Memory B cell (primary cell): ENCODE data around the gene MRPL54.
"Not testable (repeated sequence)": the region's sequence is repeated elsewhere in the genome, so short reads cannot be mapped to it uniquely, and the experiment has no call there.

Source experiments
- ATAC-seq: fragments of 150-1000 bp; cut with Tn5 transposase; 2 replicates; pipeline ENCODE4 v1.10.0; 2021; ENCODE audit warnings: low read depth, mild to moderate bottlenecking, moderate library complexity
- DNase-seq, 2 donors: peaks; one replicate each; pipeline ENCODE4 v3.0.0; 2022; ENCODE audit warnings: low spot score in 2 of 2
- H3K27ac Mint-ChIP-seq: one replicate; pipeline ENCODE4 v1.8.0; 2022; ENCODE audit warnings: mild to moderate bottlenecking, moderate library complexity, mixed read lengths
- H3K27me3 Mint-ChIP-seq: one replicate; pipeline ENCODE4 v1.8.0; 2022; ENCODE audit warnings: mixed read lengths
- H3K36me3 Mint-ChIP-seq: one replicate; pipeline ENCODE4 v1.8.0; 2022; ENCODE audit warnings: mild to moderate bottlenecking, mixed read lengths
- H3K4me1 Mint-ChIP-seq: one replicate; pipeline ENCODE4 v1.8.0; 2022; ENCODE audit warnings: mixed read lengths
- H3K4me3 Mint-ChIP-seq: one replicate; pipeline ENCODE4 v1.8.0; 2022; ENCODE audit warnings: mild to moderate bottlenecking, moderate library complexity, mixed read lengths
- H3K9me3 Mint-ChIP-seq: one replicate; pipeline ENCODE4 v1.8.0; 2022; ENCODE audit warnings: mixed read lengths

The MRPL54 gene

DNA sequence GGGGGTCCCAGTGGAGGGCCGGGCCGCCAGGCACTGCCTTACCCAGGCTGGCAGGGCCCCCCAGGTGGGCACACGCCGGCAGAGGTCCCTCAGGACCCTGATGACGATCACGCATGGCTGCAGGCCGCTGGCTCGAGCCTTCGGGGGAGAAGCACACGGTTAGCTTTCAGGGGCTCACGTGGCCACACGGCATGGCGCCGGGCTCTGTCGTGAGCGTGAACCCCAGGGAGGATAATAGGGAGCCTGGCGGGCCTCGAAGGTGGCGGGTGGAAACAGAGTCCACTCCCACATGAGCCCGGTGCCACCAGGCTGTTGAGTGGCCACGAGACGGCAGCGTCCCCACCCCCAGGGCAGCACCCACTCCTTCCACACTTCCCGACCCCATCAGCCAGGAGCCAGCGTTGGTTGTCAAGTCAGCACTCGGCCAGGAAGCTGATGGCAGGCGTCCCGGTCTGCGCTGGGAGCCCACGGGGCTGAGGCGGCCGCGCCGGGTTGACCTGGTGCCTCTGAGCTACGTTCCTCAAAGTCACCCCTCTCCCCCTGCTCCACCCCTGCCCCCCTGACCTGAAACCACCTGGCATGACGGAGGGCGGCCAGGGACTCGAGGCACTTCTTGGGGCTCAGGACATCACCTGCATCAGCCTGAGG is 48.4 kb downstream of the MRPL54 start:
- Mint-ChIP-seq H3K4me1 (peaks cover 25% of the 10 kb centered on the region), H3K27me3 (peaks cover 5% of the 10 kb centered on the region), H3K27ac (peak overlapping the region; percentile 68), H3K4me3 (peak overlapping the region; percentile 29), H3K36me3 (peaks cover 2% of the 10 kb centered on the region), H3K9me3 (no peaks in the 10 kb centered on the region)
- ATAC-seq, result peak; percentile 54
- DNase-seq, result peak in 1 of 2 donors; percentile 39

- DNase-seq (no peak), ATAC-seq (no peak)
- Mint-ChIP-seq H3K9me3 (no peaks in the 10 kb centered on the region), H3K27me3 (peaks cover 5% of the 10 kb centered on the region), H3K36me3 (peaks cover 2% of the 10 kb centered on the region), H3K4me1 (peaks cover 18% of the 10 kb centered on the region), H3K27ac (no peak overlapping the region), H3K4me3 (no peak overlapping the region)
Observed at GRCh38 chr19:3813473-3814392, 51.3 kb downstream of the MRPL54 start.

DNA sequence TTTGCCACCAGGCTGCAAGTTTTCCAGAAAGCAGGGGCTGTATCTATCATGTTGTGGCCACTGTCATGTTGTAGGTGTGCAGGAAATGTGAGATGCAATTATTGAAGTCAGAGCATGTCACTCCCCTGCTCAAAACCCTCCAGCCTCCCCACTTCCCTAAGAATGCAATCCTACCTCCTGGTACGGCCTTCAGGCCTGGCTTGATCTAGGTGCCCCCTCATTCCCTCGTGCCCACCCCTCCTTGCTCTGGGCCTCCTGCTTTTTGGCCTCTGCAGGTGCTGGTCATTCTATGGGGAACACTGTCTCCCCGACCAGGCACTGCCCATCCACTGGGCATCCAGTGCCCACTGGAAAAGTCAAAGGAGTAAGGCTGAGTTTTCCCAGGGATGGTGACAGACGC is 52.2 kb downstream of the MRPL54 start:
- DNase-seq (no peak), ATAC-seq (no peak)
- peaks cover 2% of the 10 kb centered on the region for H3K36me3 Mint-ChIP-seq
- H3K9me3 Mint-ChIP-seq, result no peaks in the 10 kb centered on the region
- H3K4me3 Mint-ChIP-seq, result peak overlapping the region; percentile 5
- peaks cover 18% of the 10 kb centered on the region for H3K4me1 Mint-ChIP-seq
- H3K27me3 Mint-ChIP-seq, result peaks cover 5% of the 10 kb centered on the region
- H3K27ac Mint-ChIP-seq, result no peak overlapping the region

DNA sequence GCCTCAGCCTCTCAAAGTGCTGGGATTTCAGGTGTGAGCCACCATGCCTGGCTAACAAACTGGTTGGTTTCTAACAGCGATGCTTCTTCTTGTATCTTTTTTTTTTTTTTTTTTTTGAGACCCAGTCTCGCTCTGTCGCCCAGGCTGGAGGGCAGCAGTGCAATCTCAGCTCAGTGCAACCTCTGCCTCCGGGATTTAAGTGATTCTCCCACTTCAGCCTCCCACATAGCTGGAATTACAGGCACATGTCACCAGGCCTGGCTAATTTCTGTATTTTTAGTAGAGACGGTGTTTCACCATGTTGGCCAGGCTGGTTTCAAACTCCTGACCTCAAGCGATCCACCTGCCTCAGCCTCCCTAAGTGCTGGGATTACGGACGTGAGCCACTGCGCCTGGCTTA is 53.7 kb downstream of the MRPL54 start:
- not testable (repeated sequence) for ATAC-seq, H3K4me3 Mint-ChIP-seq, H3K27me3 Mint-ChIP-seq, DNase-seq, H3K9me3 Mint-ChIP-seq, H3K36me3 Mint-ChIP-seq, H3K27ac Mint-ChIP-seq
- peaks cover 15% of the 10 kb centered on the region for H3K4me1 Mint-ChIP-seq

- H3K27me3 Mint-ChIP-seq, result peaks cover 5% of the 10 kb centered on the region
- peaks cover 15% of the 10 kb centered on the region for H3K4me1 Mint-ChIP-seq
- H3K9me3 Mint-ChIP-seq, result no peaks in the 10 kb centered on the region
- ATAC-seq, result no peak
- H3K4me3 Mint-ChIP-seq, result no peak overlapping the region
- DNase-seq, result no peak
- H3K27ac Mint-ChIP-seq, result no peak overlapping the region
- H3K36me3 Mint-ChIP-seq, result peaks cover 2% of the 10 kb centered on the region
Observed at GRCh38 chr19:3816566-3817218, 54.2 kb downstream of the MRPL54 start.
